ENCODE results near the gene KRTAP10-1. TPM values are rescaled to one million over a fixed set of nuclear protein-coding genes. Genes with fewer than 3 reads are reported as not detected.

Gene KRTAP10-1
- total and polyA plus RNA-seq, 8 donors = not detected

DNA sequence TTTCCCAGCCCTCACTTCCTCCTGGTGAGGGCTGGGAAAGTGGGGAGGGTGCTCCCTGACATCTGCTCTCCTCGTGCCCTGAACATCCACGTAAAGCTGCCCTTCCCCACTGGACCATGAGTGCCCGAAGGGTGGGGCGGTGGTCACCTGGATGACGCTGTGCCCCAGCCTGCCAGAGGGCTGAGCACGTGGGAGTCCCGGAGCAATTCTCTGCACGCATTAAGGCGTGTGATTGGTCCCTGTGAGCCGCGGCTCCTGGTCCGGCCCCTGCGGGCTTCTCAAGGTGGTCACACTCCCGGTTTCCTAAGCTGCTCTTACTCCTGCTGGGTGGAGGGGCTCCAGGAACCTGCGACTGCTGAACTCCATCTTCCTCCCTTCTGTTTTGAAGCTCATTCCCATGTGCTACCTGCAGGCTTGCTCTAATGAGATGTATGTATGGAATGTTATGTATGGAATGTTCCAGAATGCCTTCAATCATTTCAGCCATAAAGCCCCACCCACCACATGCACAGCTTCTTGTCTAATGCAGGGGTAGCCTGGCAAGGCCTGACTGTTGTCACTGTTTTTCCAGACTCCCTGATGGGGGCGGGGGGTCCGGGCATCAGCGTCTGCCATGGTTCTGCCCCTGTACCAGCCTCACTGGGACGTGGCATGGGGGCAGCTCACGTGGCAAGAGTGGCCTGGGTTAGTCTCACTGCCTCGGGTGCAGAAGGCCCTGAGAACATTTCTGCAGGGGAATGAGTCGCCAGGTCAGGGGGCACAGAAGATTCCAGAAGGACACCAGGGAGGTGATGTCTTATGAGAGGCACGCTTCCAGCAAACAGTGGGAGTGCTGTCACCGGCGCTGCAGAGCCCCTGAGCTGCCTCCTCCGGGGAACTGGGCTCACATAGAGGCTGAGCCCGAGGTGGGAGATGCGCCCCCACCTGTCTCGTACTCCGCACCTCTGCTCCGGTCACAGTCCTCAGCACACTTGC is 19.4 kb downstream of the KRTAP10-1 start:
- no peak for FAIRE-seq
- no peak for ATAC-seq
- Histone ChIP-seq H3K36me3 (no peaks in the 10 kb centered on the region), H3K4me3 (no peak overlapping the region), H3K9me3 (no peaks in the 10 kb centered on the region), H3K27me3 (no peaks in the 10 kb centered on the region), H3K27ac (no peak overlapping the region), H3K4me1 (no peaks in the 10 kb centered on the region)
- 70 to 80% methylated on average over 31 of the region's 31 CpGs for WGBS, 2 donors
- peak in 2 of 6 donors; percentile 29 to 54 for DNase-seq
- intact Hi-C loops (cut with DNase I) = no loop called here
- TF ChIP-seq, protein P1, sequence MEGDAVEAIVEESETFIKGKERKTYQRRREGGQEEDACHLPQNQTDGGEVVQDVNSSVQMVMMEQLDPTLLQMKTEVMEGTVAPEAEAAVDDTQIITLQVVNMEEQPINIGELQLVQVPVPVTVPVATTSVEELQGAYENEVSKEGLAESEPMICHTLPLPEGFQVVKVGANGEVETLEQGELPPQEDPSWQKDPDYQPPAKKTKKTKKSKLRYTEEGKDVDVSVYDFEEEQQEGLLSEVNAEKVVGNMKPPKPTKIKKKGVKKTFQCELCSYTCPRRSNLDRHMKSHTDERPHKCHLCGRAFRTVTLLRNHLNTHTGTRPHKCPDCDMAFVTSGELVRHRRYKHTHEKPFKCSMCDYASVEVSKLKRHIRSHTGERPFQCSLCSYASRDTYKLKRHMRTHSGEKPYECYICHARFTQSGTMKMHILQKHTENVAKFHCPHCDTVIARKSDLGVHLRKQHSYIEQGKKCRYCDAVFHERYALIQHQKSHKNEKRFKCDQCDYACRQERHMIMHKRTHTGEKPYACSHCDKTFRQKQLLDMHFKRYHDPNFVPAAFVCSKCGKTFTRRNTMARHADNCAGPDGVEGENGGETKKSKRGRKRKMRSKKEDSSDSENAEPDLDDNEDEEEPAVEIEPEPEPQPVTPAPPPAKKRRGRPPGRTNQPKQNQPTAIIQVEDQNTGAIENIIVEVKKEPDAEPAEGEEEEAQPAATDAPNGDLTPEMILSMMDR (IDR thresholded peaks at IDR 0.05) = no peak

DNA sequence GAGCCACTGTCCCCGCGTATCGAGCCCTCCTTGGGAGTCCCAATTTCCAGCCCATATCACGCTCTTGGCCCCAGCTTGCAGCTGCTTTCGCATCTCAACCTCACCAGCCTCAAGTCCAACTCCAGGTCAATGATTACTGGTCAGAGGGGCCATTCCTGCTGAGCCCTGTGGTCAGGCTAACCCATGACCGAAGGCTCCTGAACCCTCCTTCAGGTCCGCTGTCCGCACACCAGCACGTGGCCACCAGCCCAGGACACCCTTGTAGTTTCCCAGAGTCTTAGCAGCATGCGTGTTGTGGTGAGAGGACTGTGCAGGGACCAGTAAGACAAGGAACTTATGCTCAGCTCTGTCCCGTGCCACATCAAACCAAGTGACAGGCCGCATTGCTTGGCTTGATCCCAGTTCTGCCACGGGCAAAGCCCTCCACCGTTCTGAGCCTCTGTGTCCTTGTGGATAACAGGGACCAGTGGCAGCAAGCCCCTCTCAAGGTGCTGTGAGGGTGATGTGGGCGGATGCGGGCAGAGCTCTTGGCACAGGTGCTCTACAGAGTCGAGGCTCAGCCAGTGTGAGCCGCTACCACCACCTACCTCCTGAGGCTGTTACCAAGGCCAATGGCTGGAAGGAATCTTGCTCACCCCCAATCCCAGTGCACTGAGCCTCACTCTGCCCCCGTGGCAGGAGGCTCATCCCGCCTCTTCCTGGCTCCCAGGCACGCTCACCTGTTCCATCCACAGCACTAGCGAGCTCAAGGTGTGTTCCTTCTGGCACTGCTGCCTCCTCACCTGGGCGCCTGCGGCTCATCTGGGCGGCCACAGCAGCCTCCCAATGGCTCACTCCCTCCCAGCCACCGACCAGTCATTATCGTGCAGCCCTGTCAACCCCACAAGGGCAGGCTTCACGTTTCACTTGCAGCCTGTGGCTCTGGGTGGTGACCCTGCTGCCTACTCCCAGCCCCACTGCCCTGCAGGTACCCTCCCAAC is 20.4 kb downstream of the KRTAP10-1 start:
- Histone ChIP-seq H3K27me3 (no peaks in the 10 kb centered on the region), H3K4me3 (no peak overlapping the region), H3K4me1 (no peaks in the 10 kb centered on the region), H3K27ac (no peak overlapping the region), H3K36me3 (no peaks in the 10 kb centered on the region), H3K9me3 (no peaks in the 10 kb centered on the region)
- FAIRE-seq (no peak), DNase-seq (peak in 2 of 6 donors; percentile 32 to 43), ATAC-seq (no peak)
- intact Hi-C loops (cut with DNase I) = loop anchor here in 1 of 3 donors (10.0 kb wide), 1 partner anchor 275 kb away; no protein-coding TSS in a partner anchor
- TF ChIP-seq, protein P1 (IDR thresholded peaks at IDR 0.05) = no peak
- 72 to 81% methylated on average over 28 of the region's 28 CpGs for WGBS, 2 donors

DNA sequence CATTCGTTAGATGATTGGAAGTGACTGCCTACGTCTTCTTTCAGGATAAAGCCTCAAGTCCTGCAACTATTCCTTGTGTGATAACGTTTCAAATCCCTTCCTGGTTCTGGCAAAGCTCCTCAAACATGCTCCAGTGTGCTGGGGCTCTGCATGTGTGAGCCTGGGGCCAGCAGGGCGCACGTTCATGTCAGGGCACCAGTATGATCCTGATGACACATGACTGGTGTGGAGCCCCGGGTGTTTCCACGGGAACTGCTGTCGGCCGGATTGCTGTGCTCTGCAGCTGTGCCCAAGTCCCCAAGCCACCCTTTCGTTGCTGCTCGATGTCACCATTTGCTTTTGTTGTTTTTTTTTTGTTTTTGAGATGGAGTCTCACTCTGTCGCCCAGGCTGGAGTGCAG is 21.3 kb downstream of the KRTAP10-1 start:
- Histone ChIP-seq H3K4me3 (no peak overlapping the region), H3K9me3 (no peaks in the 10 kb centered on the region), H3K27me3 (no peaks in the 10 kb centered on the region), H3K36me3 (no peaks in the 10 kb centered on the region), H3K27ac (no peak overlapping the region), H3K4me1 (no peaks in the 10 kb centered on the region)
- FAIRE-seq (no peak), DNase-seq (peak in 2 of 6 donors; percentile 24 to 37), ATAC-seq (no peak)
- intact Hi-C loops (cut with DNase I) = loop anchor here in 1 of 3 donors (10.0 kb wide), 1 partner anchor 276 kb away; no protein-coding TSS in a partner anchor
- TF ChIP-seq, protein P1 (IDR thresholded peaks at IDR 0.05) = no peak
- 38 to 54% methylated on average over 12 of the region's 12 CpGs for WGBS, 2 donors

DNA sequence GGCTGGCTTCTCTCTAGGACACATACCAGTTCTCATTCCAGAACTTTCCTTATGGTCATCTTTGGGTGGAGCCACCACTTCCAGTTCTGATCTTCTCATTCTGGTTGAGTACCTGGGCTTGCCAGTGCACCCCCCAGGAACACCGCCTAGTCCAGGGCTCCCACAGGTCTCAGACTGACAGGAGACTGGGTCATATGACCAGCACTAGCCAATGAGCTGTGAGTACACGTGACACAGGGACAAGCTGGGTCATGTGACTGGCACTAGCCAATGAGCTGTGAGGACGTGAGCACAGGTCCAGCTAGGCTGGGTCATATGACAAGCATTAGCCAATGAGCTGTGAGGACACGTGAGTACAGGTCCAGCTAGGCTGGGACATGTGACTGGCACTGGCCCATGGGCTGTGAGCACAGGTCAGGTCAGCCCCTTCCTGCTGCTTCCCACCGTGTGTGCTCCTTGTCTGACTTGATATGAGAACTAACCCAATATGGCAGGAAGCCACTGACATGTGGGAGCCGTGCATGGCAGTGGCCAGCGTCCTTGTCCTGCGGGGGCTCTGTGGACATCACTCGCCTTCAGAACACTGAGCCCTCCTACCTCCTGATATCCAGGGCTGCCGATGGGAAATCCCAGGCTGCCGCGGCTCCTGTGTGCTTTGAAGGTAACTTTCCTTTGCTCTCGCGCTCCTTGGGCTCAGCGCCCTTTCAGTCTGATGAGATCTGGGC is 22.7 kb downstream of the KRTAP10-1 start:
- no peak overlapping the region for H3K27ac ChIP-seq
- DNase-seq (peak; percentile 64 to 82 (median 70)), ATAC-seq (peak; percentile 75 to 95 (median 86)), FAIRE-seq (no peak)
- H3K4me1 ChIP-seq = no peaks in the 10 kb centered on the region
- 68 to 73% methylated on average over 15 of the region's 15 CpGs for WGBS, 2 donors
- no peaks in the 10 kb centered on the region for H3K9me3 ChIP-seq
- TF ChIP-seq, protein P1 (IDR thresholded peaks at IDR 0.05) = no peak
- H3K36me3 ChIP-seq = no peaks in the 10 kb centered on the region
- peak overlapping the region in 2 of 4 donors; percentile 8 to 17 for H3K4me3 ChIP-seq
- intact Hi-C loops (cut with DNase I) = loop anchor here in 1 of 3 donors (10.0 kb wide), 1 partner anchor 277 kb away; no protein-coding TSS in a partner anchor
- no peaks in the 10 kb centered on the region for H3K27me3 ChIP-seq

Measured in pancreas (tissue), 10 donors.